GM20431 (cell line): ENCODE data around the gene RETSAT.

Experiments used
- in situ Hi-C: fragments of 300-500 bp; cut with MseI, MboI; formaldehyde crosslinking; loops from one replicate; pipeline ENCODE4 v1.15.0; 2020; ENCODE audit warnings: low sequenced_read_pairs; ENCODE audit not compliant: unreplicated experiment

Gene RETSAT

DNA sequence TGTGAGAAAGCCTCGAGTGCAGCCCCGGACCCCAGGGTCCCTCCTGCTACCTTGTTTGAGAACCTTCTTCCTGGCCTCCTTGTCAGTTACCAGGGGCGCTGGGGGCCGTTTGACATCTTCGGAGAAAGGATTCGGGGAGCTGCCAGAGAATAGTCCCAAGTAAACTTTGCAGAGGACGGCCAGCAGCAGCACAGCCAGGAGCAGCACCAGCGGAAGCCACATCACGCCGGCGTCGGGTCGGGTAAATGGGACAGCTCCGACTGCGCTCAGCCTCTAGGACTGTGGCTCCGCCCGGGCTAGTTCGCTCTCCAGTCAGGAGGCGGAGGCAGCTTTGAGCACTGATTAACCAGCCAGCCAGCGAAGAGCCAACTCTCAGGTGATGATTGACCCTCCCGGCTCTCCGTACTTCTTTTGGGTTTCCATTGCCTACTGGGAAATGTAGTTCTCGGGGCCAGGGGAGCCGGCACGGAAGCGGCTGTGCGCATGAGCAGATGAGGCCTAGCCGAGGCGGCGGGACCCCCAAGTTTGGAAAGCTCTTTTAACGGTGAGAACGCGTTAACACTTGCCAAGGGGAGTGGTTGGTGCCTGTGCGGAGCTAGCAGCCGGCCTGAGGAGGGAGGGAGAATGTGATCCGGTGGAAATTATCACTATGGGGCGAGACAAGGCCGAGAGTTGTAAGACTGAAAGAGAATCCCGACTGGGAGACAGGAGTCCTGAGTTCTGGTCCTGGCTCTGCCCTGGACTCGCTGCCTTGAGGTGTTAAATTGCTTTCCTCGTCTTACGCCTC, at the start of gene RETSAT, which contains the start of gene ELMOD3:
Gene RETSAT, minus strand, starts transcription at position 243 of the 787 bp plus-strand sequence. Its CDS starts 21 bp downstream, at position 222.
Gene ELMOD3, plus strand, starts transcription at position 484 of the 787 bp plus-strand sequence. CDS start 2,430 bp downstream, outside the sequence.
- in situ Hi-C loops, result no loop called here

DNA sequence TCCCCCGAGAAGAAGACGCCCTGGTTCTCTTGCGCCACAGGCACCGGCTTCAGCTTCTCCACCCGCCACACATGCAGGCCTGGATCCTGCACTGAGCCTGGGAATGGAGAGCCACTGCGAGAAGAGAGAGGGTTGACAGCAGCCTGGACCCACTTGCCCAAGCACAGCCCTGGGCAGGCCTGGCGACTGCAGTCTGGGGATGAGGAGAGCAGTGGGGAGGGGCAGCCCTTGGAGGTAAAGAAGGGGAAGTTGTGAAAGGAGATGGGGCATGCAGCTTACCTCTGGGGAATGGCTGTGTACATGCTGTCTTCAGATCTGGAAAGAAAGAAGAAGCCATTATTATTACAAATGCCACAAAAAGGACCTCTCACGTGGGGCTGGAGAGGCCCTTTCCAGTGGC, 47.5 kb upstream of the RETSAT start:
- in situ Hi-C loops, result no loop called here

DNA sequence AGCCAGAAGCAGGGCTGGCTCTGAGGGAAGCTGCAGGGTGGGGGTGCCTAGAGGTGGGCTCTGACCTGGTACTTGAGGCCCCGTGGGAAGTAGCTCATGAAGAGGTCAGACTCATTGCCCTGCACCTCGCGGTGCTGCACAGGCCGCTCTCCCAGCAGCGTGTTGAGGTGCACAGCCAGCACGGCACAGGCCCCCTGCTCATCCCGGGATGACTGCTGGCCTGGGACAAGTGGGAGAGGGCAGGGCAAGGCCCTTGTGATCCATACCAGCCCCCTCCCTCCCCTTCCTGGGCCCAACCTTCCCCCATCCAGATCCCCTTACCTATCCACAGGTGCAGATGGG, 47.1 kb upstream of the RETSAT start:
- in situ Hi-C loops, result no loop called here

DNA sequence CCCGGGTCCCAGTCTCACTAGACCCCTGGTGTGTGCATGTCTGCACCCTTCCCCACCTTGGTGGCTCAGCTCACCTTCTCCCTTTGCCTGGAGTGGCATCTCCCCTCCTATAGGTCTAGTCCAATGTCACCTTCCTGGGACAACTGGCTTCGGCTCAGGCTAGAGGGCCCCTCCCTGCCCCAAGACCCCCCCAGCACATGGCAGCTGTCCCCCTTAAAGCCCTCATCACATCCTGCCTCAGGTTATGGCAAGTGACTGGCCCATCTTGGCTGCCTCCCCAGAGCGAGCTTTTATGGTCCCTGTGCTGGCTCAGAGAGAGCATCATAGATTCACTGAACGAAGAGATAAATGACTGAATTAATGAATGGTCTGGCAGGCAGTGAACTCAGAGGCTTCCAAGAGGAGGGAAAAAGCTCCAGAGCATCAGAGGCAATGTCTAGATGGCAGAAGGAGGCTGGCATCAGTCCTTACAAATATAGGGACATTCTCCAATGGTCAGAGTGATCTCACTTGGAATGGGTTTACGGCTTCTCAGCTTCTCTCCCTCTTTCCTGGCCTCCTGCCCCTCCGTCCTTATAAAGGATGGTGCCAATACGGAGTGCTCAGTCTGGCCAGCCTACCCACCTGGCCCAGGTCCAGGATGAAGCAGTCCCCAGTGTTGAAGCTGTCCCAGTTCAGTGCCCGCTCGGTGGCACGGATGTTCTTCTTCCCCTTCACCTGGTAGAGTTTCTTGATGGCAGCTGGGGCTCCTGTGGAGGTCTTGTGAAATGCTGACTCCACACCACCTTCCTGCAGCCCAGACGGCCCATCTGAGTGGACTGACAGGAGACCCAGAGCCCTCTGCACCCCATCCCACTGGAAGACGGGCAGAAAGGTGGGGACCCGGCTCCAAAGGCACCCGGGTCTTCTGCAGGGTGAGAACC, 46.5 kb upstream of the RETSAT start:
- in situ Hi-C loops, result no loop called here

DNA sequence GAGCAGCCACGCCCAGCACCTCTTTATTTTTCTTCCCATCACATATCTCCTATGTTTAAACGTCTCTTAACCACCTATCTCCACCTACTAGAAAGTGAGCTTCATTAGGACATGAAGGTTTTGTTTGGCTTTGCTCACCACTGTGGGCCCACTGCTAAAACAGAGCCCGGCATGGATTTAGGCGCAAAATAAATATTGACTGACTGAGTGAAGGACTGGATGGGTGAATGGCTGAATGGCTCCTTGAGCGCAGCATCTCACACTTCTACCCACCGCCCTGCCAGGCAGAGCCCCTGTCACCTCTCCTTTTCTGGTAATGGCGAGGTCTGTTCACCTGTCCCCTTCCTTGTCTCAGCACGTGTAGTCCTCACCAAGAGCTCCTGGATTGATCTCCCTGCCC, 45.7 kb upstream of the RETSAT start:
- in situ Hi-C loops, result no loop called here

DNA sequence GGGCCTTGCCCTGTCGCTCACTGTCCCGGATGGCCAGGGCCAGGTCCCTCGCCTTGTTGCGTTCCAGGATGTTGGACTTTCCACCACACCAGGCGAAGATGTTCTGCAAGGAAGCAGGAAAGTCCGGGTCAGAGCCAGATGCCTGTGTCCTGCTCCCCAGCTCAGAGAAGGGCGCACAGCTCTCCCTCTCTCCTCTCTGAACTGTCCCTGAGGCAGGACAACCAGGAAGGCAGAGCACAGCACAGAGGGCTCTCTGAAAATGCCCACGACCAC, 44.8 kb upstream of the RETSAT start:
- in situ Hi-C loops, result no loop called here

DNA sequence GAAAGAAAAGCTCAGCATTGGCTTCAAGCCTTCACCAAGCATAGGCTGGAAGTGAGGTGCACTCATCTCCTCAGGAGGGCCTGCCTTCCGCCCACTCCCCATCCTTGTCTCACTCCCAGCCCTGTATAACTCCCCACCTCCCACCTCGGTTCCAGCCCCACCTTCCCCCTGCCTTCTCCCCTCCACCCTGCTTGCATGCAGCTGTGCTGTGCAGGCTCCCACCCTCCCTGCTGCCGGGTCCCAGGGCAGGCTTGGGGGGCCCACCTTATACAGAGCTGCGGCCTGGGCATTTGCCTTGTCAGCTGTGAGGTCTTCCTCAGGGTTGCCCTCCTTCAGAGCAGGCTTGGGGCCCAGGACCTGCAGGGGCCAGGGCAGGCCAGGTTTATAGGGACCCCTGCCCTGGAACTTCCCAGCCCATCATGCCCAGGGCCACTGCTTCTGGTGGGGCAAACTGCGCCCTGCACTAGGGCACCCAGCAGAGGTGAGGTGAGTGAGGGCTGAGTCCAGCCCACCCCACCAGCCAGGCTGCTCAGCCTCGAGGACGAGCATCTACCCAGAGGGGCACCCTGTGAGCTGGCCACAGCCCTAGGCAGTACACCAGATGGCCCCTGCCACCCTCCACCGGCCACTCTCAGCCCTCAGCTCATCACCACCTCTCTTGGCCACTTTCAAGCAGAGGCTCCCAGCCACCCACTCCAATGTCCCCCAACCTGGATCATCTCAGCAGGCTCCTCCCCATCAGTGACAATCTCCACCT, 44.3 kb upstream of the RETSAT start:
- in situ Hi-C loops, result no loop called here

DNA sequence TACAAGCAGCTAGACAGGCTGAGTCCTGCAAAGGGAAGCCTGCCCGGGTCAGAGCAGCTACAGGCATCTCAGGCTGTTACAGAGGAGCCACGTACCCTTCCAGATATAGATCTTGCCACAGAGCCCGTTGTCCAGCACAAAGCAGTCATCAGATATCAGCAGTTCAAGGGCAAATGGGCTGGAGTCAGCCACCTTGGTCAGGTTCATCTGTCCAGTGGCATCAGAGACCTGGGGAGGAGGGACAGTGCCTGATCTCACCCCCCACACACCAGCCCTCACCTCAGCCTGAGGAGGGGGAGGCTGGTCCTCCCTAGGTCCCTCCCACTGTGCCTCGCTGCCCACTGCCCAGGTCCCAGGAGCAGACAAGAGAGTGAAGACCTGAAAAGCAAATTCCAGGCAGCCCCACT, 43.6 kb upstream of the RETSAT start:
- in situ Hi-C loops, result no loop called here

DNA sequence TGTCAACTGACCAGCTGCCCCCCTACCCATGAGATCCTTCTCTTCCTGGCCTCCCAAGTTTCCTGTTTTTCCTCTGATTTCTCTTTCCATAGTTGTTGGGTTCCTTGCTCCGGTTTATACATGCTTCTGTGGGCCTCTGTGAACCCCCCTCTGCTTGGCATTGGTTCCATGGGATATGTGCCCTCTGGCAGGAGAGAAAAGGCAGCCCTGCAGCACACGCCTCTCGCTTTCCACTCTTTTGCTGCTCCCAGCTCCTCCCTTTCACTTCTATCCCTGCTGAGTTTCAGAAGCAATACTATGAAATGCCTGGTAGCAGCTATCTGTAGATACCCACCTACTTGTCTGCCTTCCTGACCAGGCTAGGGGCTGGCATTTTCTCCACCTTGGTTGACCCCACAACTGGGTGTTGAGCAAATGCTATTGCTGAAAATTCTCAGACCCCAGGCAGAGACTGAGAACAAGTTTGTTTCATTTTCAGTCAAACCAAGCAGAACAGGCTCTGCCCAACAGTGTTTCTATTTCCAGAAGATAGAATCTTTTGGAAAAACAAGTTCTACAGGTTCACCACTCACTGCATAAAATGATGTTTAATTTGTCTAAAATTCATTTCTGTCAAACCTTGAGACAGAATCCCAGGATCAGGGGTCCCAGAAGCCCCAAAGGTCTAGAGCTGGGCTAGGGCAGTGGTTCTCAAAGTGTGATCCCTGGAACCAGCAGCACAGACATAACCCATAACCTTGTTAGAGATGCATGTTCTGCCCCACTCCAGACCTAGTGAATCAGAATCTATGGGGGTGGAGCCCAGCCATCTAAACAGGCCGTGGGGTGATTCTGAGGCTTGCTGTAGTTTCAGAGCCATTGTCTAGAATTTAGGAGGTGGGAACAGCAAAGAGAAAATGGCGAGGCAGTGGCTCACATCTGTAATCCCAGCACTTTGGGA, 42.5 kb upstream of the RETSAT start:
- in situ Hi-C loops, result no loop called here

DNA sequence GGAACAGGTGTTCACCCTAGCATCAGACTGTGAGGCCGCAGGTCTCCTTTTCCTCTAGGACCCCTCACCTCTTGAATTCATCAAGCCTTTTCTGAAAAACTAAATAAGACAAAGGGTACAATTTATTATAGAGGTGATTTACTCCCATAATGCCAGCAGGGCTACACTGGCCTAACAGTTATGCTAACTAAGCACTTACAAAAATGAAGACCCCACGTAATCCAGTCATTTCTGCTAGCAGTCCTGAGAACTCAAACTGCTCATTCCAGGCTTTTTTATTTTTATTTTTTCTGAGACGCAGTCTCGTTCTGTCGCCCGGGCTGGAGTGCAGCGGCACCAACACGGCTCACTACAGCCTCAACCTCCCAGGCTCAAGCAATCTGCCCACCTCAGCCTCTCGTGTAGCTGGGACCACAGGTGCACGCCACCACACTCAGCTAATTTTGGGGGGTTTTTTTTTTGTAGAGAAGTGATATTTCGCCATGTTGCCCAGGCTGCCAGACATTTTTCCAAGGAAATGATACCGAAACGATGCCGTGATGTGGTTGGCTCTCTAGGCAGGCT, 41.7 kb upstream of the RETSAT start:
- in situ Hi-C loops, result no loop called here

DNA sequence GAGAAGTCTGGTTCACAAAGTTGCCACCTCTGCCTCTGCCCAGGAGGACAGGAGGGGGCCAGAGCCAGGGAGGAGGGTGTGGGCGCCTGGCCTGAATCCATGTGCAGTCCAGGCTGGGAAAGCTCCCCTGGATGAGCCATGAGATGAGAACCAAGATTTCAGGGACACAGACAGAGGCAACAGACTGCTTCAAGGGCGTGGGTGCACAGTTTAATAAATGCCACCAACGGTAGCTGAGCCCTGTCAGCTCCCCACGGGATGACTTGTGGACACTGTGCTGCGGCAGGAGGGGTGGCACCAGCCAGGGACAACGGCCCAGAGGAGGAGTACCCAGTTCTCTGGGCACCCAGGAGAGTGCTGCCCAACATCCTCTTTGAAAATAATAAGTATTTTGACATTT, 40.6 kb upstream of the RETSAT start:
- in situ Hi-C loops, result no loop called here

DNA sequence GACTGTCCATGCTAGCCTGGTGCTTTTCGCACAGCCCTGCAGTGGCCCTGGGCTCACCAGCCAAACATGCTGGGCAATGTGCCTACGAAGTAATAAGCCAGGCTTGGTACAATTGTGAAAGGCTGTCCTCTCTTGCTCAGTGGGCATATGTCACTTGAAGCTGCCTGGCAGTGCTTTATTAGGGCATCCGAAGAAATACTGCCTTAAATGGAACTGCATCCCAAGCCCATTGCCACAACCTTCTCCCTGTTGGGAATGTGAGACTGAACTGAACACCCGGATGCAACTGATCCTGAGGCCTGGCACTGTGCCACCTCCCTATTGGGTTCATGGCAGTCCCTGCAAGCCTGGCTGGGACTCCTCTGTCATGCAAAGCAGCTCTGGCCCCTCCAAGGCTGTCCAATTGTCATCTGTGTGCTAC, 39.9 kb upstream of the RETSAT start:
- in situ Hi-C loops, result no loop called here

DNA sequence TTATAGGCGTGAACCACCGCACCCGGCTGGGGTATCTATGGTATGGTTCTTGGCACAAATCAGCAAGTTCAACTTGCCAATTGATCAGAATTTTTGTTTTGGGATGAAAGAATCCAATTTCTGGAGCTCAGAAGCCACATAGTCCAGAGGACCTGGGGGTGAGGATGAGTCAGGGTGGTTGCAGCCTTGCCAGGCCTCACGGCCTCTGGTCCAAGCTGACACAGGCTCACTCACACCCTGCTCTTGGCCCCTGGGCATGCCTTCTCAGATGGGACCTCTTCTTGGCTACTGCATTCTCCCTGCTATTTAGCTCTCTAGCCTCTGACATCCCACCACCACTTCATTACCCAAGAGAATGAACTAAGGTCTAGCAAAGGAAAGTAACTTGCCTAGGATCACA, 39.5 kb upstream of the RETSAT start:
- in situ Hi-C loops, result no loop called here

DNA sequence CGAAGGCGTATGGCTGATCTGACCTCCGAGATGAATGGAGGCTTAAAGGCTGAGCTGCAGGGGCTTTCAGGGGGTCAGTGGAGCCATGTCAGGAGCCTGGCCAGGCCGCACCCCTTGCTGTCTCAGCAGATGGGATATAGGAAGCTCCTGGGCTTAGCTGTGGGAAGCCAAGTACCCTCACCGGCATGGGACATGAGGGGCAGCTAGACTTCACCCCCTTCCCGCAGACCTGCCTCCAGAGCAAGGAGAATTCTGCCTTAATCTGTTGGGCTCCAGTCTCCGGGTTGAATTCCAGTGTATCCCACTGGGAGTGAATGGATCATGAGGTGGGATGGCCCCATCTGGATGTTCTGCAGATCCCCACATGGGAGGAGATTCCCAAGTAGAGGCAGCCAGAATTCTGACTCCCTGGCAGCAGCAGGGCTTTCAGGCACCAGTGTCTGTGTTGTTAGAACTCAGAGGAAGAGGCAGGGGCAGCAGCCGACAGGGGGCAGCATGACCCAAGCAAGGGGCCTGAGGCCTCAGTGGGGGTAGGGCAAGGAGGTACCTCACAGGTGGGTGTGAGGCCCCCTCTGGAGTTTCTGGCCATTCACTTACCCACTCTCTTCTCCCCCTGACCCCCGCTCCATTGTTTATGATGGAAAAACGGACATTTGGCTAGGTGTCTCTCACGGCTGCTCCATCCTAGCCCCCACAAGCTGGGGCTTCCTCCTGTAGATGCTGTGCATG, 36.8 kb upstream of the RETSAT start:
- in situ Hi-C loops, result no loop called here

DNA sequence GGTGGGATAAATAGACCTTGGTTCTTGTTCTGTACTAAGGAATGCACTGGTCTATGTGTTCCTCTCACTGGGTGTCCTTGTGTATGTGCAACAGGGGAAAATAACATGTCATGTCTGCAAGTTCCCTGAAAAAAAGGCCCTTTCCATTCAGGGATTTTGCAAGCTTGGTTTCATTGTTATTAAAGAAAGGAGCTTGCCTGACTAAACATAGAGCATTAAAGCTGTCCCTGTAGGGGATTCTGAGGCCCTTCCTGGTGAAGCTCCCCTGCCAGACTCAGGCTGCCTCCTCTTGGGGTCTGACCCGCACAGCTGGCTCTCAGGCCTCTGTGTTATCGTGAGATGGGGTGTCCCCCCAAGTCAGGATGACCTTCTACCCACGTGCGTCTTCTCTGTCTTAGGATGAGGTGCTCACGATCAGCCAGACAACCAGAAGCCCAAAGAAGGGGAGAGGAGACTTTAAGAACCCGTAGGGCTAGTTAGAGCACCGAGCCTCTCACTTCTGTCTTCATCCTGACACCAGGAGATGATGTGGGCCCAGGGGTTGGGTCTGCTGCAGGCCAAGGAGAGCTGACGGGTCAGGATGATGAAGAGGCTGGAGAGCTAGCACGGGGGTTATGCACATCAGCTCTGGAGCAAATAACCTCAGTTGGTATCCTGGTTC, 34.7 kb upstream of the RETSAT start:
- in situ Hi-C loops, result no loop called here

DNA sequence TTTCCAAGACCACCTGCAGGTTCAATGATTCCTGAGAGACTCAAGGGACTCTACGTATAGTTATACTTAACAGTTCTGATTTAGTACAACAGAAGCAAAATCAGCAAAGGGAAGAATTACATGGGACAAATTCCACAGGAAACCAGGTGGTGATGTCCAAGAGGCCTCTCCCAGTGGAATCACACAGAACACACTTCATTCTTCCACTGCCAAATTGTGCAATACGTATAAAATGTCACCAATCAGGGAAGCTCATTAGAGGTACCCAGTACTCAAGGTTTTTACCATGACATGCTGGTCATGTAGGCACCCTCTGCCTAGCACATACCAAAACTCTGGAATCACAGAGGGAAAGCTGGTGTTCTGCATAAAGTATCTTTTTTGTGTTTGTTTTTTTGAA, 33.4 kb upstream of the RETSAT start:
- in situ Hi-C loops, result no loop called here

DNA sequence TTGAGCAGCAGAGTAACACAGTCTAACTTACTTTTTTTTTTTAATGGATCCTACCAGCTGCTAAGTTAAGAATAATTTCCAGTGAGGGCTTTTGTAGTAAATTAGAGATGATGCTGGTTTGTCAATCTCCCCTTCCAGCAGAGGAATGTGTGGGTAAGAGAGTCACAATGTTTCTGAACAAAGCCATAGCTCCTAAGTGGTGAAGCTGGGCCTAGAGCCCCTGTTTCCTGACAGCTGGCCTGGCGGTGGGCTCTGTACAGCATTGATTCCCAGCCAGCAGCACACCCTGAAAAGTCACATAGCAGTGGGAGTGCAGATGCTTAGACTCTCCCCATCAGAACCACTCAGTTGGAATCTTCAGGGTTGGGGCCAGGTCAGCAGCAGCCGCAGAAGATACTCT, 31.4 kb upstream of the RETSAT start:
- in situ Hi-C loops, result no loop called here

DNA sequence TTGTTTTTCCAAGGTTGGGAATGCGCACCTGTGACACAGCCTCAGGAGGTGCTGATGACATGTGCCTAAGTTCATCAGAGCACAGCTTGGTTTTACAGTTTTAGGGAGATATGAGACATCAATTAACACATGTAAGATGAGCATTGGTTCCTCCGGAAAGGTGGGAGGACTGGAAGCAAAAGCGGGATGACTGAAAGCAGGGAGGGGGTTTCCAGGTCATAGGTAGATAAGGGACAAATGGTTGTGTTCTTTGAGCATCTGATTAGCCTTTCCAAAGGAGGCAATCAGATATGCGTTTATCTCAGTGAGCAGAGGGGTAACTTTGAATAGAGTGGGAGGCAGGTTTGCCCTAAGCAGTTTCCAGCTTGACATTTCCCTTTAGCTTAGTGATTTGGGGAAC, 29.5 kb upstream of the RETSAT start:
- in situ Hi-C loops, result no loop called here
